ENCODE measurements around the gene ZNF865. TPM values are rescaled to one million over a fixed set of nuclear protein-coding genes. Genes with fewer than 3 reads are reported as not detected.

The ZNF865 gene
- total RNA-seq, result 10 to 100 TPM in 2 of 4 donors, 1 to 10 TPM in 2; 7.5 to 15.4 (median 10.2) TPM

DNA sequence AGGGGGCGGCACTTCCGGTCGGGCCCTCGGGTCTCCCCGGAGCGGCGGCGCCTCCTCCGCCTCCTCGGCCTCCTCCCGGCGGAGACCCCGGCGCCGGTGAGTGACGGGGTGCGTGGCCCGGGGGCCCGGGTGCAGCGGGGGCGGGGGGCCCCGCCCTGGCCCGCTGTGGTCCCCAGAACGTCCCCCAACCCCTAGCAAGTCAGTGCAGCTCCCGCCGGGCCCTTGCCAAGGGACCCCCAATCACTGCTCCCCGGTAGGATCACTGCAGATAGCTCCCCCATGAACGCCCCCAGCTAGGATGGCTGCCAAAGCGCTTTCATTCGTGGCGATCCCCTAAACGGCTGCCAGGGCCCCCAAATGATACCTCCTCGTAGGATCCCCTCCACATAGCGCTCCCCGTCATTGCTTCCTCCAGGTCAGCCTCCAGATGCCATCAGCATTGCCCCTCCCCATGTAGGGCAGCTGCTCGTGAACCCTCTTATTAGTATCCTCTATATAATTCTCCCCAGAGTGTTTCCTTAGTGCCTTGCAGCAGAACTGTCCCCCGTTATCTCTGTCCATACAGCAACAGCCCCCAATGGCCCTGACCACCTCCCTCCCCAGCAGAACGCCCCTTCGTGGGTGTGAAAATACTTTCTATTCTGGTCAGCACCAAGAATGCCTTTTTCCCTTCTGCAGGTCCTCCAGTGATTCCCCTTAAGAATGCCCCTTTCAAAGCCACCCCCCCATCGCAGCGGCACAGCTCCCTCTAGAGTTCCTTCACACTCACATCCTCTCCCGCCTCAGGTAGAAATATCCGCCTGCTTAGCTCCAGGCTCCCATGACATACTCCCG lies at the start of gene ZNF865:
ZNF865 (plus strand) TSS at position 11 of the 834 bp plus-strand sequence. CDS start 7,972 bp downstream, outside the sequence.
- Histone ChIP-seq H3K36me3 (peaks cover 0 to 33% (median 23%) of the 10 kb centered on the region in 4 donors), H3K27me3 (no peaks in the 10 kb centered on the region), H3K4me1 (peaks cover 33 to 74% (median 52%) of the 10 kb centered on the region in 4 donors), H3K4me3 (peak within 1 kb of the TSS; percentile 69 to 93 (median 89)), H3K9me3 (no peaks in the 10 kb centered on the region), H3K27ac (replicated peaks in 1 of 4) (peak within 1 kb of the TSS; percentile 89 to 99 (median 96))
- WGBS, result under 1% methylated on average over 18 of the region's 44 CpGs
- TF ChIP-seq, protein P1, sequence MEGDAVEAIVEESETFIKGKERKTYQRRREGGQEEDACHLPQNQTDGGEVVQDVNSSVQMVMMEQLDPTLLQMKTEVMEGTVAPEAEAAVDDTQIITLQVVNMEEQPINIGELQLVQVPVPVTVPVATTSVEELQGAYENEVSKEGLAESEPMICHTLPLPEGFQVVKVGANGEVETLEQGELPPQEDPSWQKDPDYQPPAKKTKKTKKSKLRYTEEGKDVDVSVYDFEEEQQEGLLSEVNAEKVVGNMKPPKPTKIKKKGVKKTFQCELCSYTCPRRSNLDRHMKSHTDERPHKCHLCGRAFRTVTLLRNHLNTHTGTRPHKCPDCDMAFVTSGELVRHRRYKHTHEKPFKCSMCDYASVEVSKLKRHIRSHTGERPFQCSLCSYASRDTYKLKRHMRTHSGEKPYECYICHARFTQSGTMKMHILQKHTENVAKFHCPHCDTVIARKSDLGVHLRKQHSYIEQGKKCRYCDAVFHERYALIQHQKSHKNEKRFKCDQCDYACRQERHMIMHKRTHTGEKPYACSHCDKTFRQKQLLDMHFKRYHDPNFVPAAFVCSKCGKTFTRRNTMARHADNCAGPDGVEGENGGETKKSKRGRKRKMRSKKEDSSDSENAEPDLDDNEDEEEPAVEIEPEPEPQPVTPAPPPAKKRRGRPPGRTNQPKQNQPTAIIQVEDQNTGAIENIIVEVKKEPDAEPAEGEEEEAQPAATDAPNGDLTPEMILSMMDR (IDR thresholded peaks at IDR 0.05), result peak; percentile 62 to 76 (median 72)
- peak; percentile 13 for TF ChIP-seq POLR2A (IDR thresholded peaks at IDR 0.05; ENCODE audit: low read depth)
- peak in 1 of 2 donors; percentile 21 for TF ChIP-seq POLR2AphosphoS5 (IDR thresholded peaks at IDR 0.05)
- no peak for TF ChIP-seq EP300 (IDR thresholded peaks at IDR 0.05)
- DNase-seq (ENCODE audit: extremely low spot score), result peak; percentile 95
- intact Hi-C loops (cut with DNase I), result loop anchor here (2.0 kb wide), 1 partner anchor 89 kb away; no protein-coding TSS in a partner anchor

DNA sequence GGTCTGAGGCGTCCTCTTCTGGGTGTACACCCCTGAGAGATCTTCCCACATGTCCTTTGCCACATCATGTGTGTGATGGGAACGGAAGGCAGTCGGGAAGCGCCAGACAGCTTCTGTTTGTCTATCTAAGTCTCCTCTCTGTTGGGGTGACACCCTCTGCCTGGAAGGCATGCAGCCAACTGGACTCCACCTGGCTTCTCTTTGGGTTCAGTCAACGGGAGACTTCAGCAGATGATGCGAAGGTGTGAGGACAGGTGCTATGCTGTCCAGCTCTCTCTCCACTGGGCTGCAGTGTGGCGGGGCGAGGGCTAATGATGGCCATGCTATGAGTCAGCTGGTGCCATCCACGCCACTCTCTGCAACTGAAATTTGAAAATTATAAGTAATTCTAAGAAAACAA lies 45.8 kb upstream of the ZNF865 start:
- H3K27me3 ChIP-seq, result peaks cover 0 to 31% (median 0%) of the 10 kb centered on the region in 4 donors
- TF ChIP-seq, protein P1 (IDR thresholded peaks at IDR 0.05), result no peak
- no peak for TF ChIP-seq POLR2AphosphoS5 (IDR thresholded peaks at IDR 0.05)
- TF ChIP-seq POLR2A (IDR thresholded peaks at IDR 0.05; ENCODE audit: low read depth), result no peak
- no peak for TF ChIP-seq EP300 (IDR thresholded peaks at IDR 0.05)
- no peaks in the 10 kb centered on the region for H3K36me3 ChIP-seq
- H3K4me3 ChIP-seq, result no peak overlapping the region
- WGBS, result 77% methylated on average over 4 of the region's 9 CpGs
- DNase-seq (ENCODE audit: extremely low spot score), result no peak
- H3K4me1 ChIP-seq, result peaks cover 0 to 6% (median 4%) of the 10 kb centered on the region in 4 donors
- peaks cover 0 to 5% (median 0%) of the 10 kb centered on the region in 4 donors for H3K9me3 ChIP-seq
- no peak overlapping the region for H3K27ac ChIP-seq (replicated peaks in 1 of 4)
- intact Hi-C loops (cut with DNase I), result no loop called here

DNA sequence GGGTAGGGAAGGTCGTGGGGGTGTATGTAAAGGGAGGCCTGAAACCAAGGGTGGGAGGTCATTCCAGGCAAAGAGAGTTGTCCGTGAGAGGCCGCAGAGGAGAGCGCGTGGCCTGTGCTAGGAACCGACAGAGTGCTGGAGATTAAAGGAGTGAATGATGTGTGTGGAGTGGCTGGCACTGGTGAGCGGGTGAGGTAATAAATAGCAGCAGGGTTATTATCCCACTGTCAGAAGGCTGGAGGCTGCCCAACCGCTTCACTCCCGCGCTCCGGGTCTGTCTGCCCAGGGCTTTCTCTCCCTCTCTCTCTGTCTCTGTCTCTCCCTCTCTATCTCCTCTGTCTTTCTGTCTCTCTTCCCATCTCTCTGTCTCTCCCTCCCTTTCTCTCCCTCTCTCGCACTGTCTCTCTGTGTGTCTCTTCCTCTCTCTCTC lies 42.2 kb upstream of the ZNF865 start:
- Histone ChIP-seq H3K27me3 (peaks cover 0 to 47% (median 0%) of the 10 kb centered on the region in 4 donors), H3K27ac (replicated peaks in 1 of 4) (no peak overlapping the region), H3K4me3 (no peak overlapping the region), H3K4me1 (peaks cover 0 to 6% (median 4%) of the 10 kb centered on the region in 4 donors), H3K9me3 (peaks cover 0 to 5% (median 0%) of the 10 kb centered on the region in 4 donors), H3K36me3 (no peaks in the 10 kb centered on the region)
- DNase-seq (ENCODE audit: extremely low spot score), result no peak
- WGBS, result 34% methylated on average over 12 of the region's 12 CpGs
- intact Hi-C loops (cut with DNase I), result no loop called here
- TF ChIP-seq POLR2AphosphoS5 (IDR thresholded peaks at IDR 0.05), result no peak
- TF ChIP-seq POLR2A (IDR thresholded peaks at IDR 0.05; ENCODE audit: low read depth), result no peak
- TF ChIP-seq, protein P1 (IDR thresholded peaks at IDR 0.05), result no peak
- no peak for TF ChIP-seq EP300 (IDR thresholded peaks at IDR 0.05)

DNA sequence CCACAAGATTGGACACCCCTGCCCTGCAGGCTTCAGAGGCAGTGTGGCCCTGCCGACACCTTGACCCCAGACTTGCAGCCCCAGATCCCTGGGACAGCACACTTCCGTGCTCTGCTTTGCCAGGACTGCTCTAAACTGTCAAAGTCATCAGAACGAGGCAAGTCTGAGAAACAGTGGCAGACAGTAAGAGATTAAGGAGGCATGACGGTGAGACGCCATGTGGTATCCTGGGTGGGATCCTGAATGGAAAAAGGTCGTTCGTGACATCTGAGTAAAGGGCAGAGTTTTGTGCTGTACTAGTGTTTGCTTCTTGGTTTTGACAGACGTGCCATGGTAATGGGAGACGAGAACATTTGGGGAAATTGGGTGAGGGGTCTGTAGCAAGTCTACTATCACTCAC lies 38.6 kb upstream of the ZNF865 start:
- intact Hi-C loops (cut with DNase I), result no loop called here
- TF ChIP-seq, protein P1 (IDR thresholded peaks at IDR 0.05), result no peak
- TF ChIP-seq EP300 (IDR thresholded peaks at IDR 0.05) (no peak), POLR2AphosphoS5 (IDR thresholded peaks at IDR 0.05) (no peak), POLR2A (IDR thresholded peaks at IDR 0.05; ENCODE audit: low read depth) (no peak)
- Histone ChIP-seq H3K4me3 (no peak overlapping the region), H3K36me3 (no peaks in the 10 kb centered on the region), H3K27ac (replicated peaks in 1 of 4) (no peak overlapping the region), H3K27me3 (peaks cover 0 to 36% (median 0%) of the 10 kb centered on the region in 4 donors), H3K4me1 (peaks cover 0 to 6% (median 4%) of the 10 kb centered on the region in 4 donors), H3K9me3 (no peaks in the 10 kb centered on the region)
- 34% methylated on average over 9 of the region's 9 CpGs for WGBS
- DNase-seq (ENCODE audit: extremely low spot score), result no peak
